ENCODE data around the gene DUSP15.

Gene DUSP15

GRCh38 chr20:31915491-31916280 lies 45.4 kb upstream of the DUSP15 start:
- no peak for DNase-seq
- H3K4me3 ChIP-seq (ENCODE audit: low read depth, low read length) = no peak overlapping the region

GRCh38 chr20:31914170-31914569 lies 43.8 kb upstream of the DUSP15 start:
- Histone ChIP-seq H3K9me3 (ENCODE audit: severe bottlenecking) (no peaks in the 10 kb centered on the region), H3K36me3 (no peaks in the 10 kb centered on the region), H3K27me3 (ENCODE audit: insufficient read depth, low read depth, severe bottlenecking) (no peaks in the 10 kb centered on the region), H3K4me3 (ENCODE audit: low read depth, low read length) (no peak overlapping the region), H3K27ac (no peak overlapping the region)
- DNase-seq = no peak
- TF ChIP-seq CTCF (IDR thresholded peaks at IDR 0.05; ENCODE audit: low read depth, low read length) = no peak

More at GRCh38 chr20:31915491-31916280, 45.4 kb upstream of the DUSP15 start:
- no peak for TF ChIP-seq CTCF (IDR thresholded peaks at IDR 0.05; ENCODE audit: low read depth, low read length)
- Histone ChIP-seq H3K27ac (no peak overlapping the region), H3K27me3 (ENCODE audit: insufficient read depth, low read depth, severe bottlenecking) (no peaks in the 10 kb centered on the region), H3K36me3 (no peaks in the 10 kb centered on the region), H3K9me3 (ENCODE audit: severe bottlenecking) (no peaks in the 10 kb centered on the region)

- no peaks in the 10 kb centered on the region for H3K36me3 ChIP-seq
- no peak for TF ChIP-seq CTCF (IDR thresholded peaks at IDR 0.05; ENCODE audit: low read depth, low read length)
These were observed 43.3 kb upstream of the DUSP15 start for GRCh38 chr20:31913431-31914157.

GRCh38 chr20:31910071-31910803 lies 39.9 kb upstream of the DUSP15 start:
- H3K36me3 ChIP-seq = no peaks in the 10 kb centered on the region
- H3K4me3 ChIP-seq (ENCODE audit: low read depth, low read length) = no peak overlapping the region
- no peak for DNase-seq
- no peaks in the 10 kb centered on the region for H3K9me3 ChIP-seq (ENCODE audit: severe bottlenecking)
- TF ChIP-seq CTCF (IDR thresholded peaks at IDR 0.05; ENCODE audit: low read depth, low read length) = no peak
- no peak overlapping the region for H3K27ac ChIP-seq
- H3K27me3 ChIP-seq (ENCODE audit: insufficient read depth, low read depth, severe bottlenecking) = no peaks in the 10 kb centered on the region

More at GRCh38 chr20:31913431-31914157, 43.3 kb upstream of the DUSP15 start:
- H3K27ac ChIP-seq = no peak overlapping the region
- no peak for DNase-seq
- H3K9me3 ChIP-seq (ENCODE audit: severe bottlenecking) = no peaks in the 10 kb centered on the region
- H3K4me3 ChIP-seq (ENCODE audit: low read depth, low read length) = no peak overlapping the region
- no peaks in the 10 kb centered on the region for H3K27me3 ChIP-seq (ENCODE audit: insufficient read depth, low read depth, severe bottlenecking)

GRCh38 chr20:31909253-31910070 lies 39.1 kb upstream of the DUSP15 start:
- H3K9me3 ChIP-seq (ENCODE audit: severe bottlenecking) = no peaks in the 10 kb centered on the region
- no peak overlapping the region for H3K27ac ChIP-seq
- no peaks in the 10 kb centered on the region for H3K27me3 ChIP-seq (ENCODE audit: insufficient read depth, low read depth, severe bottlenecking)
- no peak for TF ChIP-seq CTCF (IDR thresholded peaks at IDR 0.05; ENCODE audit: low read depth, low read length)
- no peak overlapping the region for H3K4me3 ChIP-seq (ENCODE audit: low read depth, low read length)
- H3K36me3 ChIP-seq = no peaks in the 10 kb centered on the region
- no peak for DNase-seq
